HG03139 (cell line): ENCODE data around the gene AUTS2.

Source experiments
- ATAC-seq: cut with Tn5 transposase; IDR thresholded peaks from one replicate; pipeline ENCODE4 v1.9.1; 2021; ENCODE audit not compliant: unreplicated experiment

Gene AUTS2

DNA sequence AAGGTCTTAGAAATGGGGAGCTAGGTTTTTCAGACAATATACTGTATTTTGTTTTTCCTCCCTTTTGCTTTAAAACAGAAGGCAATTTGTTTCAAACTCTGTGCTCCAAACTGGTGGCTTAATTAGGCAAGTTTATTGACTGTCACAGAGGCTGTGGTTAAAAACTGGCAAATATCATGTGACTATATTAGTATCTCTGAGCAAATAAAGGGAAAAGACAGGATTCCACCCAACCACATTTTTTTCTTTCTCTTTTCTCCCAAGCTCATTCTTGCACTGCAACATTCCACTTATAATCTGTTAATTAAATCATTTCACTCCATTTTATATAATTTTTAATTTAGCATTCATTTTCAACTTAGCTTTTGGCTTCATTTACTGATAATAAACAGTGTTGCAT lies 615.8 kb downstream of the AUTS2 start:
- ATAC-seq, result no peak

DNA sequence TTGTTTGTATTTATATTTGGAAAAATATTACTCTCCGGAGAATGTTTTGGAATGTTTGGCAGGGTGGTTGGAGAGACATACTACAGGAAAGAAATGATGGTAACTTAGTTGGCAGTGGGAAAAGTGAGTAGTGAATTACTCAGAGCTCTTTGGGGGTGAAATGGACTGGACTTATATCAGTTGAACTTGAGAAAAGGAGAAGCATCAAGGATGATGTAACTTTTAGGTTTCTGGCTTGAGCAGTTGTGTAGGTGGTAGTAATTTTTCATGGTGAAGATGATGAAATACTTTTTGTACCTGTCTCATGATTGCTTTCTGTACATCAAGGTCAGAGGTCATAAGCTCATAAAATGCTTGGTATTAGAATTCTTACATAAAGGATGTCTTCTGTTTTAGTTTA lies 617.2 kb downstream of the AUTS2 start:
- ATAC-seq, result no peak

DNA sequence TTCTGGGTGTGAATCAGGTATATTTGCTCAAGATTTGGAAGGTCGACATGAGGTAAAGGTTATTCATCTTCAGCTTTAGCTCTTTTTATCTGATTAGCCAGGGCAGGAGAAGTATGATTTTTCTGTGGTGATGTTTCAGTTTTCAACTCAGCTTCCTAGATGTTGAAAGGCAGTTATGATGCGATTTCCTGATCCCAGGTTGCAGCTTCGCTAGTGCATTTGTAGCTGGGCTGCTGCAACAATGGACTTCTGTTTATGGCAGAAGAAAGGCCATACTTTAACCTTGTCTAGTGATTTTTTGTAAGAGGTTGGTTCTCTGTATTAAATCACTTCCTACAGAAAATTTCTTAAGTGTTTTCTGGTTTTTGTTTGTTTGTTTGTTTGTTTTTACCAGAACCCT lies 619.3 kb downstream of the AUTS2 start:
- ATAC-seq, result no peak

DNA sequence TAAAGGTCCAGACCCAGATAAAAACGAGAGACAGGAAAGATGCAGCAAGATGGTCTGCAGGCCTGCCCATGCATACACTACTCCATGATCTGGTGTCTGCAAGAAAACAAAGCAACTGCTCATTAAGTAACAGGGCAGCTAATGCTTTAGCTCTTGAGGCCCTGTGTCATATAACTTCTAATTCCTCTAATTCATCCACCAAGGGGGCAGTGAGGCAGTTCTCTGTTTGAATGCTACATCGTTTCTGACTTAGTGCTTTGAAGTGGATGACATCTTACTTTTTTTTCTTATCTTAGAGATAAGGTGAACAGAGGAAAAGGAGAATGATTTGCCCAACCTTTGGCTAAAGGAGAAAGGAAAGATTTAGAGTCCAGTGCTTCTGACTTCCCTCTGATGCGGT lies 619.7 kb downstream of the AUTS2 start:
- no peak for ATAC-seq

DNA sequence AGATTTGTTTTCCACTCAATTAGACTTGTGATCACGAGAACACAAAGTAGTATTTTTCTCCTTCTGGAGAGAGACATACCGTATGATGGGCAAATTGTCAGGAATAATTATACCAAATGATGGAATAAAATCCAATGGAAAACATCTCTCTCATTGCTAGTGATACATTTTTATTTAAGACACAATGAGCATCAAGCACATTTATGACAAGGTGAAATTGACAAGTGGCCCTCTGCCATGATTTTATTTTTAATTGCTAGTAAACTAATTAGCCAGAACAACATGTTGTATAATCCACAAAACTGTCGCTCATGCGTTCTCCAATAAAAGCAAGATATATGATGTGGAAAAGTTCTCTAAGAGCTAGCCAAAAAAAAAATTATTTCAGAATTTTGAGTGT lies 620.8 kb downstream of the AUTS2 start:
- no peak for ATAC-seq

DNA sequence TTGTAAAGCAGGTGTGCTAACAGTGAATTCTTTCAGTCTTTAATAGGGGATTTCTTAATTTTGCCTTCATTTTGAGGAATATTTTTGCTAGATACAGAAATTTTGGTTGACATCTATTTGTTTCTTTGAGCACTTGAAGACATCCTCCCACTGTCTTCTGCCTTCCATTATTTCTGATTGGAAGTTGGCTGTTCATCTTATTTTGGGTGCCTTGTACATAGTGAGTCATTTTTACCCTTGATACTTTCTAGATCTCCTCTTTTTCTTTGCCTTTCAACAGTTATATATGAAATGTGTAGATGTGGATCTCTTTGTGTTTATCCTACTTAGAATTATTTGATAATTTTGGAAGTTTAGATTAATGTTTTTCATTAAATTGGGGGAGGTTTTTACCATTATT lies 631.0 kb downstream of the AUTS2 start:
- no peak for ATAC-seq

DNA sequence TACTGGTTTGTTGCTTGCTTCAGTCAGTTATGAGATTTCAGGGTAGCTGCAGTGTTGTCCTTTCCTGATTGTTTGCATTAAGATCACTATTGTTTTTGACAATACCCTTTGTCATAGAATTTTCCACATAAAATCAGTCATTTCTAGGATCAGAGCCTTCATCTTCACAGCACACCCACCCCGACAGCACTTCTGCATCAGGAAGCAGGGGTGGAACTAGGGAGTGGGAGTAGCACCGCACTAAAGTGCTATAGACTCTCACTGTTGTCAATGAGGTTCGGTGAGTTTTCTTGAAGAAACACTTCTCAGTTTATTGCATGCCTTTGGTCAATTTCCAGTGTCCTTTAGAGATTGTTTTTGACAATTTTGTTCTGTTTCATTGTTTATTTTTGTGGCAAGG lies 632.5 kb downstream of the AUTS2 start:
- ATAC-seq, result no peak

DNA sequence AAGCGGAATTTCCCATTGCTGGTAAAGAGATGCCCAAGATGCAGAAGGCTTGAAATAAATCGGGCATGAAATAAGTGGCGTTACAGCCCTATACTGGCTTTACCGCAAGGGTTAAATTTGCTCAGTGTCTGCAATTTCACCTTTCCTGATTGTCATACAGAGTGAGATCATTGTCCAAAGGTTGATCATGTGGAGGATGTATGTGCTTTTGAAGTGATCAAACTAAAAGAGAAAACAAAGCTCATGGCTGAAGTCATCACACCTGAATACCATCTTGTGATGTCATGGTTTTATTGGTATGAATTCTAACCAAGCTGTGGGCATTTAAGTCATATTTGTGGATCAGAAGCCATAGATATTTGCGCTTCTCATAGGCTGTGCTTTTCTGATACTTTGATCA lies 635.5 kb downstream of the AUTS2 start:
- ATAC-seq, result no peak

DNA sequence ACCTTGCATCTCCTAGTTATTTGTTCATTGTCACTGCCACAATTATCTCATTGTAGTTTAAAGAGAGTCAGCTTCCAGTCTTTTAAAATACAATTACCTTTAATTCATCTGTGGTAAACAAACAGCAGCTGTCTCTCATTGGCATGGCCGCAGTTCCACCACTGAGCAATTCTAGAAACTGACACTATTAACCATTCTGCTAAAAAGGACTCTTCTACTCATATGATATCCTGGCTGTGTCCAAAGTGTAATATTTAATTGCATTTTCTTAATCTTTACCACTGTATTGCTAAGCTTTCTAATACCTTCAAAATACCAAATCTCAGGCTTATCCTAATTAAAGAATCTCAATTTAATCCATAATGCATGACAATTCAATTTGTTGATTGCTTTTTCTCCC lies 639.0 kb downstream of the AUTS2 start:
- no peak for ATAC-seq

DNA sequence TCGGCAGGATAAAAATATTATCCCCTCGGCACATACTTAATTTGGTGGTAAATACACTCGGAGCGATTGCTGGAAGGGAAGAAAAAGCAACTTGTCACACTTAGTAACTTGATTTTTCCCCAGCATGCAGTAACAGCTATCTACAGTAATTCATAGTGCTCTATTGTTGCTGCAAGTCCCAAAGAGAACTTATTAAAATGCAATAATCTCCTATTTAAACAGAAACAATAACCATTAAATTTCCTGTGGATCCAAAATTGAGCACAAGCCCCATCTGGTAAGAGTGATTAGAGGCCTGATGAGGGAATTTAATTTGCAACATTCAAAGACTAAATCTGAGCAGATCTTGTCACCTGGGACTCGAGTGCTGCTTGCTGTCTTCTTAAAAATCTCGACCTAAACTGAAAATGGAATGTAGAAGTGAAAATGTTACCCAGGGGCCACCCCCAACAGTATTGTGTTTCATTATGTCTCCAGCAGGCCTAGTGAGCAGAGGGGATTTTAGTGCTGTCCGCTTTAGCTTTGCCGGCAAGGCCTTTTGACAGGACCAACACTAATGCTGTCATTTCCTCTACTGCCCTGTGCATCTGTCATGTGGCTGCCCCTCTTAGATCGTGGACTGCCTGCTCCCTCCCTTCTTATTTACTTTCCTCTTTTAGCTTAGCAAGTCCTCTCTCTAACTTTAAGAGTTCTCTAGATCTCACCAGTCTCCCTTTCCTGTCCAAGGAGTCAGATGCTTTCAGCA lies 639.7 kb downstream of the AUTS2 start:
- ATAC-seq, result peak; percentile 97

DNA sequence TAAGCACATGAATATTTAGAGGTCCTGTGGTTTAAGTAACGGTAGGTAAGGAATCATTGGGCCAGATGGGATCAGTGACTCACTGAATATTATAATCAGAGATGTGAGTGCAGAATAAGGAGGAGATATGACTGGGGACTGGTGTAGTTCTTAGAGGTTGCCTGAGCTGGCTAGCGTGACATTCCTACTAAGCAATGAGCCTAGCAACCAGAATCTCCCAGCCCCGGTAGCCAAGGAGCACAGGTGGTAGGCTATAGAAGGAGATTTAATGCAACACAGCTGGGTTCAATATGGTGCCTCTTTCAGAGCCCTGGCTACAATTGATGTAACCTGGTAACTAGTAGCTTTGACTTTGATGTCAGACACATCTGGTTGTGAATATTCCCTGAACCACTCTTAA lies 641.6 kb downstream of the AUTS2 start:
- ATAC-seq, result no peak

DNA sequence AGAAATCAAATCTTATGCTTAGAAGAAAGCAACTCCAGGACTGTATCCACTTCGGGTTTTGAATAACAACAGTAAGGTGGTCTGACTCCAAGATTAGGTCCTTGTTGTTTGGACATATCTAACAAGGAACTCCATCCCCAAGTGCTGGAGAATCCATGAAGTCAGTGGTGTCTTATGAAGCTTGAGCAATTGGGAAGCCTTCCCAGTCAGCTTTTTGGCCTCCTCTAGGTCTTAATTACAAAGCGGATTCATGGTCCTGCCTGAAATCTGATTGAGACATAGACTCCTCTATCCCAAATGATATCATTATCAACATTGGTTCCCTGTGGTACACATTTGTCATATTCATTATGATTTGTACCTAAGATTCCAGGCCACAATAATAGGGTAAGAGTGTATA lies 642.6 kb downstream of the AUTS2 start:
- ATAC-seq, result no peak

DNA sequence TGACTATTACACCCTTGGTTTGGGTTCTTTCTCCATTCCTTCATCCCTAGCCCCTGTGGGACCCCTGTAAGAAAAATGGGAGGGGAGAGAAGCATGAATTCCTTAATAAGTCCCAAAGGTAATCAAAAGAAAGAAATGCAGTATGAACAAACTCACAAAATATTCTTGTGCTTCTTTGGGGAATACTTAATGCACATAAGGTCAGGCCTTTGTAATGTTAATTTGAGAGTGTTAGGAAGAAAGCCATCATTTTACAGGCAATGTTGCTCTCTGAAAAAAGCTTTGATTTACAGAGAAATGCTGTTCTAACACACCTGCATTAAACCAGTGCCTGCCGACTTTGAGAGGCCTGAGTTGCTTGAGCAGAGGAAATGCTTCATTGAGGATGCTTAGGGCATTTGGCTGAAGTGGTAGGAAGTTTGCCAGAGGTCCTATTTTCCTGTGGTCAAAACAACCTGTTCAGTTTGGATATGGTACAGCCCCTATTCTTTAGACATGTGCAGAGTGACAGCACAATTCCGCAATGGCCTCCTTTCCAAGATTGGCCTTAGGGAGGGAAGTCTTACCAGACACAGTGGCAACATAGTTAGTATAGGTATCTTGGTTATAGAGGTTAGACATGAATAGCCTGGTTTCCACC lies 643.4 kb downstream of the AUTS2 start:
- ATAC-seq, result no peak

DNA sequence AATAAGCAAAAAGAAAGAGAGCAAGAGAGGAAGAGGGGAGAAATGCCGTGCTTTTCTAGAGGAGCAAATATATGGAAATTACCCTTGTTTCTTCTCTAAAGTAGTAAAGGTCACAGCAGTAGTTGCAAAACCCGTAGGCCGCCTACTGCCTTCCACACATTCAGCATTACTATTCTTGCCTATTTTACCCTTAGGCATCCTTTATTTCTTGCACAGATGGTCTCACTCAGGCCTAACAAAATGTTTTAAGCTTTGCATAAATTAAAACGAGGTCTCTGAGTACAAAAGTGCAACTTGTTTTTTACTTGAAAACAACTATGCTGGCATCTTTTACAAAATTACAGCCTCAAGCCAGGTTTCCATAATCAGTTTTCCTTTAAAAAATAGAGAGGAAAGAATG lies 644.6 kb downstream of the AUTS2 start:
- no peak for ATAC-seq

DNA sequence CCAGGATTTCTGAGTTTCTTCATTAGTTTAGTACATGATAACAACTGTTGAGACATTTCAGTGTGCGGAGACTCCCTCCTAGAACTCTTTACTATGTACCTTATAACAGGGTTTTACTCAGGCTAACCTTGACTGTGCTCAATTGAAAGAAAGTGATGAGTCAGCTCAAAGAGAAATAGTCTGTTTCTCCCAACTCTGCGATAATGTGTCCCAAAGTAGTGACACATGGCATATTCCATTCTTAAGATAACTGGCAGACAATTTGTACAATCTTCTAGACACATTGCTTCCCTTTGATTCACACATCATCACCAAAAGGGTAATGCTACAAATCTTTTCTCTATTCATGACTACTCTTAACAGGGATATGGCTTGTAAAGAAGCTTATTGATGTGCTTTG lies 645.2 kb downstream of the AUTS2 start:
- no peak for ATAC-seq

DNA sequence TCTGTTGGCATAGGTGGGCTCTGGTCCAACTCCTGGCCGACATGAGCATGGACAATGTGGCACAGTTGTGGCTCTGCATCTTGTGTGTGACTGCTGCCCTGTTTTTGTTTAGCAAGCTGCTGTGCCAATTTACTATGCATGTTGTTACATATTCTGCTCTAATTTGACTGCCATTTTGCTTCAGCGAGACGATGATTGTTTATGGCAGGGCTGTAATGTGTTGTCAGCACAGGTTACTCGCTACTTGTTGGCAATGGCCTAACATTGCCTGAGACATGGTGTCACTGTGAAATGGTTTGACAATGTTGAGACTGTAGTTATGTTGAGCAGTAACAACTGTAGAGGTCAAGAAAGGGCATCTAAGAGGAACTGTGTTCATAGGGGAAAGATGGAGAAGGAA lies 659.6 kb downstream of the AUTS2 start:
- ATAC-seq, result no peak

DNA sequence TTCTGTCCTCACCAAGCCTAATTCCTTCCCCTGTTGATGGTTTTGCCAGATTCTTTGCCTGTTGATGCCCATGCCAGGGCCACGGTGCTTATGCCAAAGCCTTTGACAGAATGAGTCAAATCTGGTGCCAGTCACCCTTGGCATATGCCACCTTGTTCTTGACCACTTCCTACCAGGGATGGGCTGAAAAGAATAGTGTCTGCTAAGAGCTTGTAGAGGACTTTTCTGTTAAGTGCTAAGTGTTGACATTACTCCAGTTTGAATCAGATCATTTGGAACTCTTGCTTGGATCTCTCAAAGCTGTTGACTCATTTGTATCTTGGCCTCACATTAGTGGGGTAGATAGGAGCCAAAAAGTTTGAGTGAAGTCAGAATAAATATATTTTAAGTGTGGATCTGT lies 661.2 kb downstream of the AUTS2 start:
- ATAC-seq, result no peak

DNA sequence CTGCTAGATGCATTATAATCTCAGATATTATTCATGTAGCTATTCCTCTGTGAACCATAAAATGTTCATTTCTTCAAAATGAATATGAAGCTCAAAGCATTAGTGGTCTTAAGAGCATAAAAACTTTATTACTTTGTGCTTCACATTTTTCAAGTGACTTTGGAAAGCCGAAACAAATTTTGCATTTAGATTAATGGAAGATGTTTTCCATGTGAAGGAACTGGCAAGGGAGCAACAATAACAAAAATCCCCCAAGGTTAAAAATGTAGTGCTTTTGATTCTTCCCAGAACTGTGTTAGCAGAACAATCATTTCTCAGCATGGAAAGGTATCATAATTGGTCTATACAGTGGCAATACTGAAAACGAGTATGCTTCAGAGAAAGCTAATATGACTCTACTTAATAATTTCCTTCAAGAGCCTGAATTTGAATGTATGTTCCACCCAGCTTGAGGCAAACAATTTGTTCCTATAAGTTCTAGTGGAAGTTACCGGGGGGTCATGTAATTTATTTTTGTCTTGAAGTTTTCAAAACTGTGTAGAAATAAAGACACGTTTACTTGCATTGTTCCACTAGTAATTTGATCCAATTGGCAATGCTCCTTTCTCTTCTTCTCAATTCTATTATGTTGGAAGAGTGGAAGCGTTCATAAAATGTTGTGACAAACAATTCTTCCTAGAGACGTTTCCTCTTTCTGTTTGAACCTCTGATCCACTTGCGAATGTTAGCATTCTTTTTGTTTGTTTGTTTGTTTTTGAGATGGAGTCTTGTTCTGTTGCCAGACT lies 665.4 kb downstream of the AUTS2 start:
- ATAC-seq, result no peak

DNA sequence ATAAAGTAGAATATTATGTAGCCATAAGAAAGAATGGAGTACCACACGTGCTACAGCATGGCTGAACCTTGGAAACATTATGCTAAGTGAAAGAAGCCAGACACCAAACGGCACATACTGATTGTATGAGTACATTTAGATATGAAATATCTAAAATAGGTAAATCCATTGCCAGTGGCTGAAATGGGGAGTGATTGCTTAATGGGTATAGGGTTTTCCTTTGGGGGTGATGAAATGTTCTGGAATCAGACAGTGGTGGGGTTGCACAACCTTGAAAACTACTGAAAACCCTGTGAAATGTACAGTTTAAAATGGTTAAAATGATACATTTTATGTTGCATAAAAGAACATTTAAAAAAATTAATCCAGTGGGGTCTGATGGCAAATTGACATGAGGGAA lies 667.9 kb downstream of the AUTS2 start:
- ATAC-seq, result no peak

DNA sequence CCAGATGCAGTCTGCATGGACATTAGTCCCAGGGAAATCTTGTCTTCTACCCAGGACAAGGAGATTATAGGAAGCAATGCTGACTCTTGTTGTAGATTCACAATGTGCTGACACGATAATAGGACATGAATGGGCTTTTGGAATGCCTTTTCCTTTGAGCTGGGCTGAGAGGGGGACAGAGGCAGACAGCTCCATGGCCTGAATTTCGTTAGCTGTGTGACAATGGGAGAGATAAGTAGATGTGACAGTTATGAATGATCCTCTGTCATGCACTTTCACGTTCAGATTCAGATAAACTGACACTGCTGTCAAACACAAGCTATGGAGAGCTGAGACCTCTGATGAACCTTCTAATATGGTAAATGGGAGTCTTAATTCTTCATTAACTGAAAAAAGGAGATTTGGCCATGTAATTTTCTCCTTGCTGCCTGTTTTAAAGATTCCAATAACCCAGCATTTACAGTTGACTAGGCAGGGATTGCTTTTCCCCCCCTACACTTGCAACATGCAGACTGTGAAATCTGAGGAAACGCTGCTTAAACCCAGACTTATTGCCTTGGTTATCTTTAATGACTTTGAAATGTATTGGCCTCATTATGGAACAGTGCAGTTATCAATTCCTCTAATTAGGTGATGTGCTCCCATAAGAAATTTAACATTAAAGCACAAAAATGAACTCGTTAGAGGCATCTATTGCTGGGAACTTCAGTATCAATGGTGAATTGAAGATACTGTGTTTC lies 669.3 kb downstream of the AUTS2 start:
- no peak for ATAC-seq

DNA sequence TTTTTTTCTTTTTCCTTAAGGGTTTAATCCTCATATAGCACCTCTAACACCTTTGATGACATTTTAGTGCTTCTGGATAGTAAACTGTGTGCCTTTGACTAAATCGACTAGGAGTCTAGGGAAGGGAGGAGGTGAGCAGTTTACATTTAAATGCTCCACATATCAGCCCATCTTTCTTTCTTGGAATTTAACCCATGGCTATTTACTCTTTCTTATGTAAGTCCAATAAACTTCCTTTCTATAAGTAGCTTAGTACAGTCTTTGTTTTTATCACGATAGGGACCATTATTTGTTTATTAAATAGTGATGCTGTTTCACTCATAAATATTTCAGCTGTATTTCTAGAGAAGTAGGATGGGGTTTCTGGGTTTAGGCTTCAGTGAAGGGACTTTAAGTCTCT lies 669.9 kb downstream of the AUTS2 start:
- no peak for ATAC-seq

DNA sequence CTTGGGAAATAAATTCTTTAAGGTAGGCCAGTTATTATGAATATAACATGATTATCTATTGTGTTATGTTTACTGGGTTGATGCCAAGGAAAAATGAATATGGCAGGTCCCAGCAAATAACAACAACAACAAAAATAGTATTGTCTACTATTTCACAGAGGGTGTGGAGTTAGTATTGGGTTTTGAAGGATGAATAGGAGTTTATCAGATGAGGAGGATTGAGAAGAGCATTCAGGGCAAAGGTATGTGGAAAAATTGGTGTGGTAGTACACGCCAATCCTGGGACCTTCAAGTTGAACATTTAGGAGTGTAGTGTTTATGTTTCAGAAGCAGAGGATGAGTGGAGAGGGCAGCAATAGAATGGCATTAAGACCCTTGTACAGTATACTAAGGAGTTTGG lies 671.9 kb downstream of the AUTS2 start:
- ATAC-seq, result no peak
